IMR-90 (cell line): ENCODE measurements around the gene PPFIBP2. TPM values are rescaled to one million over a fixed set of nuclear protein-coding genes. Genes with fewer than 3 reads are reported as not detected.

Experiments used
- ATAC-seq: fragments of 200-7000 bp; cut with Tn5 transposase; 2 replicates; pipeline ENCODE4 v1.9.1; 2020; ENCODE audit warnings: low read depth, mild to moderate bottlenecking, moderate library complexity
- BruUV-seq: library from RNA; stranded (reverse); fragments of 400-500 nt; replicated peaks from 2 replicates; lab custom pipeline; 2021; lab: Mats Ljungman, UMichigan
- CTCF ChIA-PET: fragments of 300-600 bp; formaldehyde crosslinking; extraction: SDS; loops from one replicate; lab custom pipeline; 2021; ENCODE audit warnings: antibody characterized with exemption; lab: Yijun Ruan, JAX
- POLR2A ChIA-PET: fragments of 300-600 bp; sonication (Branson Sonifier 250); formaldehyde crosslinking; loops from one replicate; lab custom pipeline; 2022; ENCODE audit warnings: antibody characterized with exemption; ENCODE audit not compliant: unreplicated experiment; lab: Charles Lee
- DNase-seq: peaks from one replicate; pipeline ENCODE4 v3.0.0; 2013
- H2AFZ ChIP-seq: replicated peaks from 2 replicates; pipeline ENCODE3; 2013; ENCODE audit warnings: low read length, mild to moderate bottlenecking; ENCODE audit not compliant: poor library complexity
- H2AK5ac ChIP-seq: 2 replicates; pipeline ENCODE4 v1.6.1; 2013; ENCODE audit warnings: low read depth, low read length, inconsistent platforms
- H2AK9ac ChIP-seq: replicated peaks from 2 replicates; pipeline ENCODE3; 2013; ENCODE audit warnings: mild to moderate bottlenecking, low read depth, low read length, moderate library complexity; ENCODE audit not compliant: poor library complexity
- H2BK120ac ChIP-seq: 2 replicates; pipeline ENCODE4 v1.6.1; 2013; ENCODE audit warnings: low read depth, low read length, inconsistent platforms
- H2BK15ac ChIP-seq: 3 replicates; pipeline ENCODE4 v1.6.1; 2013; ENCODE audit warnings: low read depth, low read length, inconsistent platforms
- H2BK20ac ChIP-seq: 2 replicates; pipeline ENCODE4 v1.6.1; 2013; ENCODE audit warnings: low read depth, mild to moderate bottlenecking, inconsistent platforms, low read length, moderate library complexity
- H2BK5ac ChIP-seq: 2 replicates; pipeline ENCODE4 v1.6.1; 2013; ENCODE audit warnings: mild to moderate bottlenecking, low read depth, low read length, inconsistent platforms; ENCODE audit not compliant: poor library complexity, severe bottlenecking
- H3K14ac ChIP-seq: replicated peaks from 2 replicates; pipeline ENCODE4 v1.6.1; 2013; ENCODE audit warnings: low read depth, low read length, inconsistent platforms
- H3K18ac ChIP-seq: 2 replicates; pipeline ENCODE4 v1.6.1; 2013; ENCODE audit warnings: low read depth, low read length, control low read depth
- H3K23ac ChIP-seq: 2 replicates; pipeline ENCODE4 v1.6.1; 2013; ENCODE audit warnings: low read depth, low read length, inconsistent platforms
- H3K27ac ChIP-seq: 2 replicates; pipeline ENCODE4 v1.5.1; 2013; ENCODE audit warnings: mild to moderate bottlenecking, control low read depth, low read length; ENCODE audit not compliant: insufficient read depth
- H3K27me3 ChIP-seq: 2 replicates; pipeline ENCODE4 v1.6.1; 2013; ENCODE audit warnings: low read length; ENCODE audit not compliant: control insufficient read depth, insufficient read depth
- H3K36me3 ChIP-seq: 2 replicates; pipeline ENCODE4 v1.6.1; 2013; ENCODE audit warnings: low read length, mixed read lengths; ENCODE audit not compliant: control insufficient read depth, insufficient read depth
- H3K4ac ChIP-seq: 2 replicates; pipeline ENCODE4 v1.6.1; 2013; ENCODE audit warnings: low read depth, low read length, inconsistent platforms
- H3K4me1 ChIP-seq: 2 replicates; pipeline ENCODE4 v1.6.1; 2013; ENCODE audit warnings: low read length, mixed read lengths; ENCODE audit not compliant: control insufficient read depth, insufficient read depth
- H3K4me2 ChIP-seq: 2 replicates; pipeline ENCODE4 v1.6.1; 2013; ENCODE audit warnings: low read depth, mild to moderate bottlenecking, control low read depth, low read length, moderate library complexity
- H3K4me3 ChIP-seq: 2 replicates; pipeline ENCODE4 v1.5.1; 2013; ENCODE audit warnings: low read depth, mild to moderate bottlenecking, control low read depth, low read length, moderate library complexity; ENCODE audit not compliant: insufficient read depth
- H3K56ac ChIP-seq: 2 replicates; pipeline ENCODE4 v1.6.1; 2013; ENCODE audit warnings: low read length, inconsistent platforms; ENCODE audit not compliant: insufficient read depth; ENCODE audit errors: extremely low read depth
- H3K79me1 ChIP-seq, 2 experiments: 2 replicates each; pipeline ENCODE4 v1.6.1; 2013; ENCODE audit warnings: low read length in 2 of 2, inconsistent platforms in 1 of 2, low read depth in 1 of 2
- H3K9ac ChIP-seq: 2 replicates; pipeline ENCODE4 v1.6.1; 2013; ENCODE audit warnings: low read depth, low read length, control low read depth
- H3K9me1 ChIP-seq: 2 replicates; pipeline ENCODE4 v1.6.1; 2013; ENCODE audit warnings: low read length, inconsistent platforms; ENCODE audit not compliant: insufficient read depth
- H3K9me3 ChIP-seq: 2 replicates; pipeline ENCODE4 v1.6.1; 2013; ENCODE audit warnings: low read length; ENCODE audit not compliant: control insufficient read depth, insufficient read depth
- H4K20me1 ChIP-seq: 2 replicates; pipeline ENCODE4 v1.6.1; 2013; ENCODE audit warnings: low read length, inconsistent platforms; ENCODE audit not compliant: insufficient read depth
- H4K5ac ChIP-seq: 2 replicates; pipeline ENCODE4 v1.6.1; 2013; ENCODE audit warnings: mild to moderate bottlenecking, low read depth, low read length, control low read depth
- H4K8ac ChIP-seq, 2 experiments: 2 replicates each; pipeline ENCODE4 v1.6.1; 2013; ENCODE audit warnings: low read depth in 2 of 2, low read length in 2 of 2, control low read depth in 1 of 2, inconsistent platforms in 1 of 2
- H4K91ac ChIP-seq: 2 replicates; pipeline ENCODE4 v1.6.1; 2013; ENCODE audit warnings: low read depth, low read length, inconsistent platforms; ENCODE audit not compliant: insufficient read depth
- BHLHE40 ChIP-seq: fragments of 150-350 bp; IDR thresholded peaks from 2 replicates; pipeline ENCODE4 v1.6.1; 2016; ENCODE audit warnings: mild to moderate bottlenecking, low read depth, low read length
- CEBPB ChIP-seq: IDR thresholded peaks from 2 replicates; pipeline ENCODE4 v1.6.1; 2012; ENCODE audit warnings: low read depth, low read length, improper control_type of control experiment
- CHD1 ChIP-seq: IDR thresholded peaks from 2 replicates; pipeline ENCODE4 v1.6.1; 2012; ENCODE audit warnings: low read depth, low read length, improper control_type of control experiment
- FOS ChIP-seq: fragments of 150-350 bp; IDR thresholded peaks from 2 replicates; pipeline ENCODE4 v1.6.1; 2016; ENCODE audit warnings: low read depth, low read length
- MAFK ChIP-seq: IDR thresholded peaks from 2 replicates; pipeline ENCODE4 v1.6.1; 2012; ENCODE audit warnings: low read depth, low read length, improper control_type of control experiment
- MAZ ChIP-seq: IDR thresholded peaks from 2 replicates; pipeline ENCODE4 v1.6.1; 2012; ENCODE audit warnings: low read depth, mild to moderate bottlenecking, low read length, improper control_type of control experiment, moderate library complexity, borderline replicate concordance
- MXI1 ChIP-seq: IDR thresholded peaks from 2 replicates; pipeline ENCODE4 v1.6.1; 2012; ENCODE audit warnings: low read depth, mild to moderate bottlenecking, low read length, moderate library complexity, borderline replicate concordance
- NFE2L2 ChIP-seq: fragments of 150-350 bp; IDR thresholded peaks from 2 replicates; pipeline ENCODE4 v1.6.1; 2016; ENCODE audit warnings: low read depth, mild to moderate bottlenecking, low read length
- POLR2A ChIP-seq: IDR thresholded peaks from 2 replicates; pipeline ENCODE4 v1.6.1; 2012; ENCODE audit warnings: mild to moderate bottlenecking, low read depth, low read length
- RAD21 ChIP-seq: IDR thresholded peaks from 2 replicates; pipeline ENCODE4 v1.6.1; 2012; ENCODE audit warnings: low read length, improper control_type of control experiment
- RCOR1 ChIP-seq: IDR thresholded peaks from 2 replicates; pipeline ENCODE4 v1.6.1; 2012; ENCODE audit warnings: mild to moderate bottlenecking, low read length, improper control_type of control experiment; ENCODE audit not compliant: insufficient replicate concordance
- RFX5 ChIP-seq: IDR thresholded peaks from 2 replicates; pipeline ENCODE4 v1.8.0; 2012; ENCODE audit warnings: low read depth, mild to moderate bottlenecking, low read length, moderate library complexity
- SMC3 ChIP-seq: fragments of 150-350 bp; IDR thresholded peaks from 2 replicates; pipeline ENCODE4 v1.6.1; 2016; ENCODE audit warnings: low read depth, mild to moderate bottlenecking, antibody characterized with exemption, low read length, moderate library complexity
- WGBS, 2 experiments: methylation state at CpG; one replicate each; pipeline versions ENCODE4 v1.1.5 to v1.1.7; 2013; ENCODE audit warnings: missing lambda C conversion rate in 2 of 2; ENCODE audit not compliant: insufficient read length in 1 of 2; ENCODE audit errors: extremely low coverage in 2 of 2; 5-methylcytosine and 5-hydroxymethylcytosine counted together
- dilution Hi-C: fragments of 300-500 bp; cut with HindIII; formaldehyde crosslinking; loops from one replicate; pipeline ENCODE4 v1.14.3; 2018; ENCODE audit warnings: low sequenced_read_pairs; ENCODE audit not compliant: unreplicated experiment
- in situ Hi-C: fragments of 300-500 bp; cut with MboI; formaldehyde crosslinking; loops from 3 replicates; pipeline ENCODE4 v1.14.3; 2019; ENCODE audit warnings: low sequenced_read_pairs, inconsistent platforms, mixed read lengths
- intact Hi-C: fragments of 100-400 bp; cut with micrococcal nuclease; formaldehyde crosslinking; loops from 2 replicates; pipeline ENCODE4 v1.10.0; 2022
- polyA plus RNA-seq, 3 experiments: library from polyadenylated mRNA; depleted of rRNA; stranded (reverse); fragments of >200 nt; gene quantifications; 2 replicates each; pipeline ENCODE4 v1.2.3, GENCODE V29; 2012; ENCODE audit warnings: low replicate concordance in 1 of 3
- total RNA-seq: library from RNA; depleted of rRNA; stranded (reverse); fragments of >200 nt; gene quantifications from 2 replicates; pipeline ENCODE4 v1.2.3, GENCODE V29; 2012
- TF ChIP-seq, protein P1 (sequence below): fragments of 150-350 bp; IDR thresholded peaks from 2 replicates; pipeline ENCODE4 v1.6.1; 2016; ENCODE audit warnings: low read depth, mild to moderate bottlenecking, low read length, moderate library complexity, borderline replicate concordance
- TF ChIP-seq, protein P2 (sequence below): fragments of 150-350 bp; IDR thresholded peaks from 2 replicates; pipeline ENCODE4 v1.6.1; 2017; ENCODE audit warnings: mild to moderate bottlenecking, antibody characterized with exemption, low read length, low read depth
- TF ChIP-seq, protein P3 (sequence below): conservative IDR thresholded peaks from 2 replicates; pipeline ENCODE4 v1.5.1; 2012; ENCODE audit warnings: mild to moderate bottlenecking, low read depth, low read length, improper control_type of control experiment

Gene PPFIBP2
- total and polyA plus RNA-seq, 2 of the 4 experiments (the other 2 are of a cell fraction) = 6.0 to 11.8 TPM

DNA sequence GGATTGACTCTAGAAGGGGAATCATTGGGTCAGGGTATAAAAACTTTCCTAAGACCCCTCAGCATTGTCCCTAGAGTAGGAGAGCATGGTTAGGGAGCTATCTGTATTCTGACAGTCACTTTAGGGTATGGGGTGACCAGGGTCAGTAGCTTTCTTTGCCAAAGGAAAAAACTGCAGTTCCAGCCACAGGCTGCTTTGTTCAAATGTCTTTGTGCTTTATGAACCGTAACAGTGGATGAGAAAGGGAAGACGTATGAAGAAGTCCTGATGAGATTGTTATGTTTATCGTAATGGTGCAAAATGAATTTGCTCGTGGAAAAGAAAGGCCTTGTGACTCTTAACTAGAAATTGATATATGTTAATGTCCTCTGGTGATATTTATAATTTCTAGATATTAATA lies 129.5 kb downstream of the PPFIBP2 start:
- H4K91ac ChIP-seq = no peak overlapping the region
- no peaks in the 10 kb centered on the region for H3K27me3 ChIP-seq
- no peak overlapping the region for H3K27ac ChIP-seq
- no peak overlapping the region for H4K5ac ChIP-seq
- no peaks in the 10 kb centered on the region for H3K79me1 ChIP-seq
- H3K56ac ChIP-seq = no peak overlapping the region
- dilution Hi-C loops (no loop called here), intact Hi-C loops (no loop called here), in situ Hi-C loops (no loop called here)
- H3K4me1 ChIP-seq = no peaks in the 10 kb centered on the region
- H4K20me1 ChIP-seq = no peaks in the 10 kb centered on the region
- DNase-seq (no peak), ATAC-seq (no peak)
- H2AK9ac ChIP-seq = no peak overlapping the region
- no peak overlapping the region for H2BK15ac ChIP-seq
- no peak overlapping the region for H2AK5ac ChIP-seq
- H2BK120ac ChIP-seq = no peak overlapping the region
- no peak overlapping the region for H3K18ac ChIP-seq
- CTCF ChIA-PET = interaction anchor here (0.7 to 1.5 kb wide), 3 partner anchors 52 to 72 kb away, joined by 3 to 6 read pairs (median 6); no protein-coding TSS in a partner anchor
- WGBS, 2 experiments = no CpG with 5 or more reads among the region's 4 CpGs
- H3K9me1 ChIP-seq = no peaks in the 10 kb centered on the region
- no peak overlapping the region for H2AFZ ChIP-seq
- TF ChIP-seq CHD1 (no peak), POLR2A (no peak), RFX5 (no peak), RCOR1 (no peak), RAD21 (no peak), CEBPB (no peak), FOS (no peak), NFE2L2 (no peak), MXI1 (no peak), MAFK (no peak), SMC3 (no peak), MAZ (no peak), BHLHE40 (no peak)
- TF ChIP-seq, protein P1, sequence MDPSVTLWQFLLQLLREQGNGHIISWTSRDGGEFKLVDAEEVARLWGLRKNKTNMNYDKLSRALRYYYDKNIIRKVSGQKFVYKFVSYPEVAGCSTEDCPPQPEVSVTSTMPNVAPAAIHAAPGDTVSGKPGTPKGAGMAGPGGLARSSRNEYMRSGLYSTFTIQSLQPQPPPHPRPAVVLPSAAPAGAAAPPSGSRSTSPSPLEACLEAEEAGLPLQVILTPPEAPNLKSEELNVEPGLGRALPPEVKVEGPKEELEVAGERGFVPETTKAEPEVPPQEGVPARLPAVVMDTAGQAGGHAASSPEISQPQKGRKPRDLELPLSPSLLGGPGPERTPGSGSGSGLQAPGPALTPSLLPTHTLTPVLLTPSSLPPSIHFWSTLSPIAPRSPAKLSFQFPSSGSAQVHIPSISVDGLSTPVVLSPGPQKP = no peak
- TF ChIP-seq, protein P2, sequence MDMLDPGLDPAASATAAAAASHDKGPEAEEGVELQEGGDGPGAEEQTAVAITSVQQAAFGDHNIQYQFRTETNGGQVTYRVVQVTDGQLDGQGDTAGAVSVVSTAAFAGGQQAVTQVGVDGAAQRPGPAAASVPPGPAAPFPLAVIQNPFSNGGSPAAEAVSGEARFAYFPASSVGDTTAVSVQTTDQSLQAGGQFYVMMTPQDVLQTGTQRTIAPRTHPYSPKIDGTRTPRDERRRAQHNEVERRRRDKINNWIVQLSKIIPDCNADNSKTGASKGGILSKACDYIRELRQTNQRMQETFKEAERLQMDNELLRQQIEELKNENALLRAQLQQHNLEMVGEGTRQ = no peak
- TF ChIP-seq, protein P3, sequence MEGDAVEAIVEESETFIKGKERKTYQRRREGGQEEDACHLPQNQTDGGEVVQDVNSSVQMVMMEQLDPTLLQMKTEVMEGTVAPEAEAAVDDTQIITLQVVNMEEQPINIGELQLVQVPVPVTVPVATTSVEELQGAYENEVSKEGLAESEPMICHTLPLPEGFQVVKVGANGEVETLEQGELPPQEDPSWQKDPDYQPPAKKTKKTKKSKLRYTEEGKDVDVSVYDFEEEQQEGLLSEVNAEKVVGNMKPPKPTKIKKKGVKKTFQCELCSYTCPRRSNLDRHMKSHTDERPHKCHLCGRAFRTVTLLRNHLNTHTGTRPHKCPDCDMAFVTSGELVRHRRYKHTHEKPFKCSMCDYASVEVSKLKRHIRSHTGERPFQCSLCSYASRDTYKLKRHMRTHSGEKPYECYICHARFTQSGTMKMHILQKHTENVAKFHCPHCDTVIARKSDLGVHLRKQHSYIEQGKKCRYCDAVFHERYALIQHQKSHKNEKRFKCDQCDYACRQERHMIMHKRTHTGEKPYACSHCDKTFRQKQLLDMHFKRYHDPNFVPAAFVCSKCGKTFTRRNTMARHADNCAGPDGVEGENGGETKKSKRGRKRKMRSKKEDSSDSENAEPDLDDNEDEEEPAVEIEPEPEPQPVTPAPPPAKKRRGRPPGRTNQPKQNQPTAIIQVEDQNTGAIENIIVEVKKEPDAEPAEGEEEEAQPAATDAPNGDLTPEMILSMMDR = no peak
- no peak overlapping the region for H3K4me2 ChIP-seq
- no peak overlapping the region for H4K8ac ChIP-seq
- no peak overlapping the region for H2BK5ac ChIP-seq
- H3K9me3 ChIP-seq = no peaks in the 10 kb centered on the region
- H2BK20ac ChIP-seq = no peak overlapping the region
- H3K23ac ChIP-seq = no peak overlapping the region
- H3K36me3 ChIP-seq = no peaks in the 10 kb centered on the region; the same call in 1 of the 2 replicates
- H3K14ac ChIP-seq = no peak overlapping the region
- POLR2A ChIA-PET = no interaction called here
- no peak overlapping the region for H3K4me3 ChIP-seq
- H3K4ac ChIP-seq = no peak overlapping the region
- no peak overlapping the region for H3K9ac ChIP-seq
- no TSS peak for BruUV-seq
